ENCODE measurements around the gene CCL19.

GRCh38 chr9:34715639-34716215, 24.7 kb upstream of the CCL19 start:
- TF ChIP-seq POLR2AphosphoS5 (IDR thresholded peaks at IDR 0.05) (no peak), POLR2A (IDR thresholded peaks at IDR 0.05) (no peak), EP300 (IDR thresholded peaks at IDR 0.05) (no peak)
